RPMI7951 (cell line): ENCODE measurements around the gene CD72. TPM values are rescaled to one million over a fixed set of nuclear protein-coding genes. Genes with fewer than 3 reads are reported as not detected.
"Not testable (repeated sequence)": the region's sequence is repeated elsewhere in the genome, so short reads cannot be mapped to it uniquely, and the experiment has no call there.

Experiments used
- DNase-seq: peaks from one replicate; pipeline ENCODE4 v3.0.0-alpha.2; 2012; ENCODE audit warnings: low read depth
- total RNA-seq: library from RNA; depleted of rRNA; stranded (reverse); fragments of >200 nt; shearing (Covaris generic); gene quantifications from 2 replicates; pipeline ENCODE4 v1.2.3, GENCODE V29; 2014

Gene CD72
- total RNA-seq, 1 experiment from 2014 or later: 0.12 TPM

- peak; percentile 44 for DNase-seq
Measured at GRCh38 chr9:35616681-35617459, 1.3 kb downstream of the CD72 start.

GRCh38 chr9:35615981-35616680, 2.1 kb downstream of the CD72 start:
- no peak for DNase-seq

GRCh38 chr9:35612843-35613242, 5.4 kb downstream of the CD72 start:
- DNase-seq: no peak

GRCh38 chr9:35612066-35612465, 6.1 kb downstream of the CD72 start:
- not testable (repeated sequence) for DNase-seq

- DNase-seq: peak; percentile 35
Measured at GRCh38 chr9:35611230-35611797, 6.9 kb downstream of the CD72 start.

- no peak for DNase-seq
Measured at GRCh38 chr9:35609820-35610163, 8.4 kb downstream of the CD72 start.

- DNase-seq: no peak
Measured at GRCh38 chr9:35609001-35609819, 9.0 kb downstream of the CD72 start.

- no peak for DNase-seq
Measured at GRCh38 chr9:35608221-35608620, 10.0 kb downstream of the CD72 start.

- no peak for DNase-seq
Measured at GRCh38 chr9:35606726-35607125, 11.5 kb downstream of the CD72 start.

GRCh38 chr9:35606138-35606504, 12.1 kb downstream of the CD72 start:
- DNase-seq: no peak

GRCh38 chr9:35605351-35606137, 12.7 kb downstream of the CD72 start:
- no peak for DNase-seq

- peak; percentile 56 for DNase-seq
Measured at GRCh38 chr9:35604578-35605350, 13.4 kb downstream of the CD72 start, which contains the start of gene TESK1. Gene TESK1, plus strand, starts transcription at chr9:35605262. Its CDS starts 358 bp downstream, at chr9:35605620.

GRCh38 chr9:35603986-35604577, 14.1 kb downstream of the CD72 start:
- peak; percentile 99 for DNase-seq

- peak; percentile 51 for DNase-seq
Measured at GRCh38 chr9:35603506-35603985, 14.7 kb downstream of the CD72 start.

GRCh38 chr9:35599763-35600604, 18.2 kb downstream of the CD72 start:
- DNase-seq: no peak

GRCh38 chr9:35598866-35599590, 19.2 kb downstream of the CD72 start:
- no peak for DNase-seq

GRCh38 chr9:35596907-35597306, 21.3 kb downstream of the CD72 start:
- DNase-seq: not testable (repeated sequence)

GRCh38 chr9:35594471-35594870, 23.7 kb downstream of the CD72 start:
- no peak for DNase-seq
